ENCODE results near the gene WDR45. TPM values are rescaled to one million over a fixed set of nuclear protein-coding genes. Genes with fewer than 3 reads are reported as not detected.

WDR45 gene
- total and polyA plus RNA-seq, 10 of the 15 experiments (the other 5 are each of a cell fraction or from before 2014, with no cell fraction given): 5.9 to 30.9 (median 20.6) TPM

DNA sequence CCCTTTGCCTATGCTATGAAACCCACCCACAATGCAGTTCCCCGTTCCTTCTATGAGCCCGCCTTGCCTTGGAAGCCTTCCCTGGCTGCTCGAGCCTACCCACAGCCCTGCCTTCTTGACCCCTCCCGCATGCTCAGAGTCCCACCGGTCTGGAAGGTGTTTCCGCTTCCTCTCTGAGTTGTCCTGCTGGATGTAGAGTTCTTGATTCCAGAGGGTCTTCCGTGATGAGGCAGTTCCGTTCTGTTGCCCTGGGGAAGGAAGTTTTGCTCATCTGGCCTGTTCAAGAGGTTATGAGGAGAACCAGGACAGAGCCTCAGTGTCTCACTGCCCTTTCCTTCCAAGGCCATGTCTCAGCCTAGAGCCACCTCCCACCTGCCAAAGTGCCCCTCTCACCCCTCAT is 36.4 kb upstream of the WDR45 start:
- H3K36me3 ChIP-seq (ENCODE audit: control insufficient read depth in 2 of 2, insufficient read depth in 2 of 2, low read length in 1 of 2): peaks cover 1 to 5% of the 10 kb centered on the region in 2 experiments; a peak in 3 of 4 replicates
- WGBS (ENCODE audit: insufficient coverage, insufficient replicate concordance, low lambda C conversion rate, missing lambda C conversion rate): 76% methylated on average over 8 of the region's 8 CpGs
- no peak overlapping the region for H3K4me2 ChIP-seq (ENCODE audit: control insufficient read depth, insufficient read depth)
- no peak overlapping the region for H3K9ac ChIP-seq (ENCODE audit: control insufficient read depth, insufficient read depth, low read length)
- no peaks in the 10 kb centered on the region for H4K20me1 ChIP-seq (ENCODE audit: control insufficient read depth, insufficient read depth)
- in situ Hi-C loops (cut with MboI) (no loop called here), intact Hi-C loops (cut with micrococcal nuclease; ENCODE audit: unreplicated experiment) (no loop called here)
- no peaks in the 10 kb centered on the region for H3K79me2 ChIP-seq (ENCODE audit: control insufficient read depth, insufficient read depth, low read length)
- no peak overlapping the region for H3K27ac ChIP-seq (ENCODE audit: control insufficient read depth, insufficient read depth)
- CTCF ChIA-PET: no interaction called here
- FAIRE-seq (no peak), ATAC-seq (no peak), DNase-seq (ENCODE audit: low read depth, low spot score) (no peak)
- H3K9me3 ChIP-seq (replicated peaks; ENCODE audit: control insufficient read depth, insufficient read depth, low read length): no peaks in the 10 kb centered on the region
- RAD21 ChIA-PET (ENCODE audit: unreplicated experiment): no interaction called here
- POLR2A ChIA-PET: no interaction called here
- TF ChIP-seq SIX5 (IDR thresholded peaks at IDR 0.05; ENCODE audit: low read depth, low read length, severe bottlenecking) (no peak), MTA3 (IDR thresholded peaks at IDR 0.05; ENCODE audit: borderline replicate concordance, low read length) (no peak), NRF1 (conservative IDR thresholded peaks at IDR 0.05; ENCODE audit: low read depth, low read length) (no peak), TBL1XR1 (IDR thresholded peaks at IDR 0.05; ENCODE audit: low read depth, low read length) (no peak), ZSCAN29 (IDR thresholded peaks at IDR 0.05) (no peak), SUZ12 (IDR thresholded peaks at IDR 0.05; ENCODE audit: unreplicated experiment) (no peak), JUNB (IDR thresholded peaks at IDR 0.05) (no peak), DPF2 (IDR thresholded peaks at IDR 0.05) (no peak), BMI1 (IDR thresholded peaks at IDR 0.05; ENCODE audit: borderline replicate concordance) (no peak), EP300 (IDR thresholded peaks at IDR 0.05; ENCODE audit: borderline replicate concordance in 1 of 2, control insufficient read depth in 1 of 2, low read depth in 2 of 2, low read length in 2 of 2) (no peak), TCF12 (IDR thresholded peaks at IDR 0.05; ENCODE audit: low read depth, low read length) (no peak), RELA (IDR thresholded peaks at IDR 0.05; ENCODE audit: borderline replicate concordance, partially characterized antibody) (no peak), HDAC6 (IDR thresholded peaks at IDR 0.05; ENCODE audit: unreplicated experiment) (no peak)
- TF ChIP-seq, protein P1, sequence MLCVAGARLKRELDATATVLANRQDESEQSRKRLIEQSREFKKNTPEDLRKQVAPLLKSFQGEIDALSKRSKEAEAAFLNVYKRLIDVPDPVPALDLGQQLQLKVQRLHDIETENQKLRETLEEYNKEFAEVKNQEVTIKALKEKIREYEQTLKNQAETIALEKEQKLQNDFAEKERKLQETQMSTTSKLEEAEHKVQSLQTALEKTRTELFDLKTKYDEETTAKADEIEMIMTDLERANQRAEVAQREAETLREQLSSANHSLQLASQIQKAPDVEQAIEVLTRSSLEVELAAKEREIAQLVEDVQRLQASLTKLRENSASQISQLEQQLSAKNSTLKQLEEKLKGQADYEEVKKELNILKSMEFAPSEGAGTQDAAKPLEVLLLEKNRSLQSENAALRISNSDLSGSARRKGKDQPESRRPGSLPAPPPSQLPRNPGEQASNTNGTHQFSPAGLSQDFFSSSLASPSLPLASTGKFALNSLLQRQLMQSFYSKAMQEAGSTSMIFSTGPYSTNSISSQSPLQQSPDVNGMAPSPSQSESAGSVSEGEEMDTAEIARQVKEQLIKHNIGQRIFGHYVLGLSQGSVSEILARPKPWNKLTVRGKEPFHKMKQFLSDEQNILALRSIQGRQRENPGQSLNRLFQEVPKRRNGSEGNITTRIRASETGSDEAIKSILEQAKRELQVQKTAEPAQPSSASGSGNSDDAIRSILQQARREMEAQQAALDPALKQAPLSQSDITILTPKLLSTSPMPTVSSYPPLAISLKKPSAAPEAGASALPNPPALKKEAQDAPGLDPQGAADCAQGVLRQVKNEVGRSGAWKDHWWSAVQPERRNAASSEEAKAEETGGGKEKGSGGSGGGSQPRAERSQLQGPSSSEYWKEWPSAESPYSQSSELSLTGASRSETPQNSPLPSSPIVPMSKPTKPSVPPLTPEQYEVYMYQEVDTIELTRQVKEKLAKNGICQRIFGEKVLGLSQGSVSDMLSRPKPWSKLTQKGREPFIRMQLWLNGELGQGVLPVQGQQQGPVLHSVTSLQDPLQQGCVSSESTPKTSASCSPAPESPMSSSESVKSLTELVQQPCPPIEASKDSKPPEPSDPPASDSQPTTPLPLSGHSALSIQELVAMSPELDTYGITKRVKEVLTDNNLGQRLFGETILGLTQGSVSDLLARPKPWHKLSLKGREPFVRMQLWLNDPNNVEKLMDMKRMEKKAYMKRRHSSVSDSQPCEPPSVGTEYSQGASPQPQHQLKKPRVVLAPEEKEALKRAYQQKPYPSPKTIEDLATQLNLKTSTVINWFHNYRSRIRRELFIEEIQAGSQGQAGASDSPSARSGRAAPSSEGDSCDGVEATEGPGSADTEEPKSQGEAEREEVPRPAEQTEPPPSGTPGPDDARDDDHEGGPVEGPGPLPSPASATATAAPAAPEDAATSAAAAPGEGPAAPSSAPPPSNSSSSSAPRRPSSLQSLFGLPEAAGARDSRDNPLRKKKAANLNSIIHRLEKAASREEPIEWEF (IDR thresholded peaks at IDR 0.05; ENCODE audit: insufficient replicate concordance, low read depth, low read length): no peak
- TF ChIP-seq, protein P2, sequence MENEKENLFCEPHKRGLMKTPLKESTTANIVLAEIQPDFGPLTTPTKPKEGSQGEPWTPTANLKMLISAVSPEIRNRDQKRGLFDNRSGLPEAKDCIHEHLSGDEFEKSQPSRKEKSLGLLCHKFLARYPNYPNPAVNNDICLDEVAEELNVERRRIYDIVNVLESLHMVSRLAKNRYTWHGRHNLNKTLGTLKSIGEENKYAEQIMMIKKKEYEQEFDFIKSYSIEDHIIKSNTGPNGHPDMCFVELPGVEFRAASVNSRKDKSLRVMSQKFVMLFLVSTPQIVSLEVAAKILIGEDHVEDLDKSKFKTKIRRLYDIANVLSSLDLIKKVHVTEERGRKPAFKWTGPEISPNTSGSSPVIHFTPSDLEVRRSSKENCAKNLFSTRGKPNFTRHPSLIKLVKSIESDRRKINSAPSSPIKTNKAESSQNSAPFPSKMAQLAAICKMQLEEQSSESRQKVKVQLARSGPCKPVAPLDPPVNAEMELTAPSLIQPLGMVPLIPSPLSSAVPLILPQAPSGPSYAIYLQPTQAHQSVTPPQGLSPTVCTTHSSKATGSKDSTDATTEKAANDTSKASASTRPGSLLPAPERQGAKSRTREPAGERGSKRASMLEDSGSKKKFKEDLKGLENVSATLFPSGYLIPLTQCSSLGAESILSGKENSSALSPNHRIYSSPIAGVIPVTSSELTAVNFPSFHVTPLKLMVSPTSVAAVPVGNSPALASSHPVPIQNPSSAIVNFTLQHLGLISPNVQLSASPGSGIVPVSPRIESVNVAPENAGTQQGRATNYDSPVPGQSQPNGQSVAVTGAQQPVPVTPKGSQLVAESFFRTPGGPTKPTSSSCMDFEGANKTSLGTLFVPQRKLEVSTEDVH (IDR thresholded peaks at IDR 0.05; ENCODE audit: low read depth, partially characterized antibody): no peak
- TF ChIP-seq, protein P3, sequence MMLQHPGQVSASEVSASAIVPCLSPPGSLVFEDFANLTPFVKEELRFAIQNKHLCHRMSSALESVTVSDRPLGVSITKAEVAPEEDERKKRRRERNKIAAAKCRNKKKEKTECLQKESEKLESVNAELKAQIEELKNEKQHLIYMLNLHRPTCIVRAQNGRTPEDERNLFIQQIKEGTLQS (IDR thresholded peaks at IDR 0.05; ENCODE audit: borderline replicate concordance, extremely low read depth, low read depth, low read length): no peak
- SMC1A ChIA-PET (ENCODE audit: uncharacterized antibody, unreplicated experiment): no interaction called here
- H3K4me1 ChIP-seq (ENCODE audit: control insufficient read depth, insufficient read depth, low read length): no peaks in the 10 kb centered on the region
- no TSS peak for BruUV-seq (replicated peaks)
- H3K4me3 ChIP-seq: no peak overlapping the region
- no peaks in the 10 kb centered on the region for H3K27me3 ChIP-seq (replicated peaks in 1 of 2; ENCODE audit: control insufficient read depth in 2 of 2, insufficient read depth in 2 of 2, low read length in 1 of 2)
- H2AFZ ChIP-seq (ENCODE audit: control insufficient read depth, low read depth, low read length): no peak overlapping the region

All from GM12878 (cell line).